Activated naive CD8-positive, alpha-beta T cell treated with anti-CD3 and anti-CD28 coated beads, Interleukin-2, amount 50 U/mL, for 24 hours (primary cell): ENCODE data around the gene FSD1.
"Not testable (repeated sequence)": the region's sequence is repeated elsewhere in the genome, so short reads cannot be mapped to it uniquely, and the experiment has no call there.

ENCODE experiments used
- ATAC-seq: fragments of 150-1000 bp; cut with Tn5 transposase; one replicate; pipeline ENCODE4 v1.10.0; 2021
- DNase-seq: peaks from one replicate; pipeline ENCODE4 v3.0.0; 2021
- H3K27ac Mint-ChIP-seq: one replicate; pipeline ENCODE4 v1.8.0; 2021; ENCODE audit warnings: mild to moderate bottlenecking, mixed read lengths
- H3K27me3 Mint-ChIP-seq: one replicate; pipeline ENCODE4 v1.8.0; 2021; ENCODE audit warnings: mixed read lengths
- H3K36me3 Mint-ChIP-seq: one replicate; pipeline ENCODE4 v1.8.0; 2021; ENCODE audit warnings: low read depth, mixed read lengths
- H3K4me1 Mint-ChIP-seq: one replicate; pipeline ENCODE4 v1.8.0; 2021; ENCODE audit warnings: mixed read lengths
- H3K4me3 Mint-ChIP-seq: one replicate; pipeline ENCODE4 v1.8.0; 2021; ENCODE audit warnings: mild to moderate bottlenecking, moderate library complexity, mixed read lengths
- H3K9me3 Mint-ChIP-seq: one replicate; pipeline ENCODE4 v1.8.0; 2021; ENCODE audit warnings: mixed read lengths

Gene FSD1

GRCh38 chr19:4320419-4320818 lies 16.0 kb downstream of the FSD1 start:
- H3K36me3 Mint-ChIP-seq, result peaks cover 2% of the 10 kb centered on the region
- H3K9me3 Mint-ChIP-seq, result peaks cover 15% of the 10 kb centered on the region
- no peaks in the 10 kb centered on the region for H3K4me1 Mint-ChIP-seq
- H3K27ac Mint-ChIP-seq, result no peak overlapping the region
- no peak overlapping the region for H3K4me3 Mint-ChIP-seq
- DNase-seq (no peak), ATAC-seq (no peak)
- H3K27me3 Mint-ChIP-seq, result no peaks in the 10 kb centered on the region

GRCh38 chr19:4322942-4323665 lies 18.7 kb downstream of the FSD1 start:
- Mint-ChIP-seq H3K36me3 (peaks cover 2% of the 10 kb centered on the region), H3K27me3 (no peaks in the 10 kb centered on the region)

GRCh38 chr19:4323692-4324091 lies 19.3 kb downstream of the FSD1 start:
- peaks cover 2% of the 10 kb centered on the region for H3K27me3 Mint-ChIP-seq
- H3K27ac Mint-ChIP-seq, result no peak overlapping the region
- peaks cover 2% of the 10 kb centered on the region for H3K36me3 Mint-ChIP-seq
- H3K4me3 Mint-ChIP-seq, result no peak overlapping the region
- DNase-seq, result no peak
- ATAC-seq, result no peak
- H3K4me1 Mint-ChIP-seq, result peaks cover 25% of the 10 kb centered on the region
- peaks cover 15% of the 10 kb centered on the region for H3K9me3 Mint-ChIP-seq

More at GRCh38 chr19:4322942-4323665, 18.7 kb downstream of the FSD1 start:
- Mint-ChIP-seq H3K4me1 (peaks cover 19% of the 10 kb centered on the region), H3K27ac (no peak overlapping the region), H3K4me3 (no peak overlapping the region), H3K9me3 (peaks cover 15% of the 10 kb centered on the region)
- ATAC-seq (no peak), DNase-seq (no peak)

- no peak for DNase-seq
- Mint-ChIP-seq H3K27me3 (peaks cover 2% of the 10 kb centered on the region), H3K4me1 (peaks cover 27% of the 10 kb centered on the region), H3K27ac (no peak overlapping the region), H3K9me3 (peaks cover 12% of the 10 kb centered on the region), H3K4me3 (no peak overlapping the region), H3K36me3 (peaks cover 2% of the 10 kb centered on the region)
- no peak for ATAC-seq
Observed at GRCh38 chr19:4324228-4324627, 19.8 kb downstream of the FSD1 start.

GRCh38 chr19:4326215-4326836 lies 21.9 kb downstream of the FSD1 start:
- H3K4me1 Mint-ChIP-seq, result peaks cover 32% of the 10 kb centered on the region
- H3K9me3 Mint-ChIP-seq, result no peaks in the 10 kb centered on the region
- peak overlapping the region; percentile 8 for H3K4me3 Mint-ChIP-seq
- H3K27me3 Mint-ChIP-seq, result peaks cover 2% of the 10 kb centered on the region
- H3K27ac Mint-ChIP-seq, result no peak overlapping the region
- H3K36me3 Mint-ChIP-seq, result peaks cover 2% of the 10 kb centered on the region
- ATAC-seq (no peak), DNase-seq (no peak)

GRCh38 chr19:4326837-4327251 lies 22.4 kb downstream of the FSD1 start:
- Mint-ChIP-seq H3K27ac (no peak overlapping the region), H3K27me3 (peaks cover 2% of the 10 kb centered on the region), H3K4me1 (peaks cover 32% of the 10 kb centered on the region), H3K36me3 (peaks cover 2% of the 10 kb centered on the region), H3K9me3 (no peaks in the 10 kb centered on the region), H3K4me3 (peak overlapping the region; percentile 83)
- peak; percentile 37 for DNase-seq
- no peak for ATAC-seq

GRCh38 chr19:4327252-4327876 lies 23.0 kb downstream of the FSD1 start:
- ATAC-seq, result peak; percentile 7
- Mint-ChIP-seq H3K27me3 (peaks cover 2% of the 10 kb centered on the region), H3K36me3 (peaks cover 2% of the 10 kb centered on the region), H3K4me1 (peaks cover 32% of the 10 kb centered on the region), H3K9me3 (no peaks in the 10 kb centered on the region), H3K4me3 (peak overlapping the region; percentile 83), H3K27ac (no peak overlapping the region)
- peak; percentile 79 for DNase-seq

- Mint-ChIP-seq H3K4me3 (peak overlapping the region; percentile 83), H3K4me1 (peaks cover 32% of the 10 kb centered on the region), H3K27me3 (peaks cover 2% of the 10 kb centered on the region), H3K9me3 (no peaks in the 10 kb centered on the region), H3K27ac (no peak overlapping the region), H3K36me3 (peaks cover 2% of the 10 kb centered on the region)
- ATAC-seq (peak; percentile 3), DNase-seq (no peak)
Observed at GRCh38 chr19:4327877-4328242, 23.5 kb downstream of the FSD1 start.

- peak overlapping the region; percentile 88 for H3K27ac Mint-ChIP-seq
- DNase-seq (peak; percentile 94), ATAC-seq (peak; percentile 89)
- peak overlapping the region; percentile 83 for H3K4me3 Mint-ChIP-seq
- H3K9me3 Mint-ChIP-seq, result no peaks in the 10 kb centered on the region
- peaks cover 2% of the 10 kb centered on the region for H3K36me3 Mint-ChIP-seq
- peaks cover 32% of the 10 kb centered on the region for H3K4me1 Mint-ChIP-seq
- peaks cover 2% of the 10 kb centered on the region for H3K27me3 Mint-ChIP-seq
Observed at GRCh38 chr19:4328243-4328990, 24.0 kb downstream of the FSD1 start.

GRCh38 chr19:4328991-4329681 lies 24.7 kb downstream of the FSD1 start:
- peak; percentile 68 for DNase-seq
- not testable (repeated sequence) for H3K36me3 Mint-ChIP-seq

GRCh38 chr19:4329858-4330257 lies 25.5 kb downstream of the FSD1 start:
- peaks cover 4% of the 10 kb centered on the region for H3K36me3 Mint-ChIP-seq
- H3K27me3 Mint-ChIP-seq, result peaks cover 2% of the 10 kb centered on the region
- ATAC-seq, result no peak
- peaks cover 6% of the 10 kb centered on the region for H3K9me3 Mint-ChIP-seq
- H3K4me1 Mint-ChIP-seq, result peaks cover 32% of the 10 kb centered on the region
- DNase-seq, result no peak
- no peak overlapping the region for H3K4me3 Mint-ChIP-seq
- no peak overlapping the region for H3K27ac Mint-ChIP-seq

More at GRCh38 chr19:4328991-4329681, 24.7 kb downstream of the FSD1 start:
- peaks cover 32% of the 10 kb centered on the region for H3K4me1 Mint-ChIP-seq
- H3K9me3 Mint-ChIP-seq, H3K27me3 Mint-ChIP-seq, ATAC-seq: not testable (repeated sequence)
- H3K4me3 Mint-ChIP-seq, result peak overlapping the region; percentile 83
- peak overlapping the region; percentile 88 for H3K27ac Mint-ChIP-seq

- peaks cover 11% of the 10 kb centered on the region for H3K36me3 Mint-ChIP-seq
- H3K27ac Mint-ChIP-seq, result peak overlapping the region; percentile 12
- peaks cover 15% of the 10 kb centered on the region for H3K9me3 Mint-ChIP-seq
- H3K4me1 Mint-ChIP-seq, result peaks cover 18% of the 10 kb centered on the region
- no peak overlapping the region for H3K4me3 Mint-ChIP-seq
- DNase-seq (no peak), ATAC-seq (no peak)
- no peaks in the 10 kb centered on the region for H3K27me3 Mint-ChIP-seq
Observed at GRCh38 chr19:4334929-4335570, 30.7 kb downstream of the FSD1 start.

GRCh38 chr19:4337906-4338440 lies 33.6 kb downstream of the FSD1 start:
- ATAC-seq, result no peak
- H3K4me1 Mint-ChIP-seq, result peaks cover 23% of the 10 kb centered on the region
- H3K27ac Mint-ChIP-seq, result peak overlapping the region; percentile 97
- peaks cover 15% of the 10 kb centered on the region for H3K9me3 Mint-ChIP-seq
- peaks cover 2% of the 10 kb centered on the region for H3K27me3 Mint-ChIP-seq
- no peak for DNase-seq
- H3K4me3 Mint-ChIP-seq, result peak overlapping the region; percentile 91
- H3K36me3 Mint-ChIP-seq, result peaks cover 10% of the 10 kb centered on the region
